Measurements from ENCODE around the gene SSX2IP. TPM values are rescaled to one million over a fixed set of nuclear protein-coding genes. Genes with fewer than 3 reads are reported as not detected.

SSX2IP gene
- total RNA-seq, 1 donor from 2014 or later: 6.1 TPM

GRCh38 chr1:84611796-84612195, 78.5 kb downstream of the SSX2IP start:
- no peak for DNase-seq (ENCODE audit: low spot score)
- TF ChIP-seq CTCF (IDR thresholded peaks at IDR 0.05): no peak
- H3K9me3 Mint-ChIP-seq (ENCODE audit: low read depth): peaks cover 17% of the 10 kb centered on the region
- H3K36me3 Mint-ChIP-seq (ENCODE audit: low read depth): peaks cover 2% of the 10 kb centered on the region
- no peak overlapping the region for H3K4me3 Mint-ChIP-seq (ENCODE audit: unreplicated experiment)
- no peaks in the 10 kb centered on the region for H3K27me3 Mint-ChIP-seq (ENCODE audit: low read depth)
- H3K4me1 Mint-ChIP-seq (ENCODE audit: low read depth): peaks cover 8% of the 10 kb centered on the region
- H3K27ac Mint-ChIP-seq (ENCODE audit: unreplicated experiment): peak overlapping the region; percentile 78

GRCh38 chr1:84611091-84611490, 79.2 kb downstream of the SSX2IP start:
- Mint-ChIP-seq H3K4me3 (ENCODE audit: unreplicated experiment) (no peak overlapping the region), H3K4me1 (ENCODE audit: low read depth) (peaks cover 8% of the 10 kb centered on the region), H3K9me3 (ENCODE audit: low read depth) (peaks cover 17% of the 10 kb centered on the region), H3K27me3 (ENCODE audit: low read depth) (no peaks in the 10 kb centered on the region), H3K36me3 (ENCODE audit: low read depth) (peaks cover 2% of the 10 kb centered on the region), H3K27ac (ENCODE audit: unreplicated experiment) (no peak overlapping the region)
- TF ChIP-seq CTCF (IDR thresholded peaks at IDR 0.05): no peak
- no peak for DNase-seq (ENCODE audit: low spot score)

- Mint-ChIP-seq H3K27me3 (ENCODE audit: low read depth) (no peaks in the 10 kb centered on the region), H3K4me3 (ENCODE audit: unreplicated experiment) (no peak overlapping the region), H3K4me1 (ENCODE audit: low read depth) (peaks cover 40% of the 10 kb centered on the region), H3K9me3 (ENCODE audit: low read depth) (peaks cover 2% of the 10 kb centered on the region), H3K36me3 (ENCODE audit: low read depth) (peaks cover 1% of the 10 kb centered on the region), H3K27ac (ENCODE audit: unreplicated experiment) (no peak overlapping the region)
- no peak for TF ChIP-seq CTCF (IDR thresholded peaks at IDR 0.05)
- DNase-seq (ENCODE audit: low spot score): no peak
Measured at GRCh38 chr1:84606977-84607376, 83.3 kb downstream of the SSX2IP start.

- TF ChIP-seq CTCF (IDR thresholded peaks at IDR 0.05): no peak
- H3K36me3 Mint-ChIP-seq (ENCODE audit: low read depth): peaks cover 1% of the 10 kb centered on the region
- no peak overlapping the region for H3K27ac Mint-ChIP-seq (ENCODE audit: unreplicated experiment)
- peaks cover 45% of the 10 kb centered on the region for H3K4me1 Mint-ChIP-seq (ENCODE audit: low read depth)
- H3K4me3 Mint-ChIP-seq (ENCODE audit: unreplicated experiment): no peak overlapping the region
- no peak for DNase-seq (ENCODE audit: low spot score)
- peaks cover 2% of the 10 kb centered on the region for H3K9me3 Mint-ChIP-seq (ENCODE audit: low read depth)
- H3K27me3 Mint-ChIP-seq (ENCODE audit: low read depth): no peaks in the 10 kb centered on the region
Measured at GRCh38 chr1:84605157-84605556, 85.1 kb downstream of the SSX2IP start.

- TF ChIP-seq CTCF (IDR thresholded peaks at IDR 0.05): peak; percentile 82
- Mint-ChIP-seq H3K27ac (ENCODE audit: unreplicated experiment) (peak overlapping the region; percentile 91), H3K4me3 (ENCODE audit: unreplicated experiment) (peak overlapping the region; percentile 58)
Measured at GRCh38 chr1:84603941-84604830, 86.1 kb downstream of the SSX2IP start.

More at GRCh38 chr1:84603941-84604830, 86.1 kb downstream of the SSX2IP start:
- Mint-ChIP-seq H3K27me3 (ENCODE audit: low read depth) (no peaks in the 10 kb centered on the region), H3K36me3 (ENCODE audit: low read depth) (peaks cover 1% of the 10 kb centered on the region), H3K4me1 (ENCODE audit: low read depth) (peaks cover 55% of the 10 kb centered on the region), H3K9me3 (ENCODE audit: low read depth) (peaks cover 2% of the 10 kb centered on the region)
- DNase-seq (ENCODE audit: low spot score): no peak
